ENCODE data around the gene DCD. TPM values are rescaled to one million over a fixed set of nuclear protein-coding genes. Genes with fewer than 3 reads are reported as not detected.

Gene DCD
- total and polyA plus RNA-seq, 3 donors from 2014 or later = not detected

DNA sequence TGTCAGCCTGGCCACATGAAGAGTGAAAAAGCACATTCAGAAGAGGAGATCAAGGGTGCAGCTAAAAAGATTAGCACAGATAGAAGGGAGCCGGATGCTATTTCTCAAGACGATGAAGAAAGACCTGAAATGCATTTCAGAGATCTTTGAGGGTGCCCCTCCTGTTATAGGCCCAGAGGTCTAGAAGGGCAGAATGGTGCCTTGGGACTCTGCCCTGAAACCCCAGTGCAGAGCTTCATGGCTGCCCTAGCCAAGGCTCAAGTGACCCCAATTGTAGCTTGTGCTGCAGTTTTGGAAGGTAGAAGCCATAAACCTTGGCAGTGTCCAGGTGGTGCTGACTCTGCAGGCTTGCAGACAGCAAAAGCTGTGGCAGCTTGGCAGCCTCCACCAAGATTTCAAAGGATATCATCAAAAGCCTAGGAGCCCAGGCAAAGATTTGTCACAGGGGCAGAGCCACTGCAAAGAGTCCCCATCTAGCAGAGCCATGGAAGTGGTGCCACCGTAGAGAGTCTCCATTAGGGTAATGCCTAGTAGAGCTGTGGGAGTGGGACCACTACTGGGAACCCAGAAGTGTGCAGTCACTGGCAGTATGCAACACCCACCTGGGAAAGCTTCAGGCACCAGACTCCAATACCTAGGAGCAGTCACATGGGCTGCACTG lies 19.8 kb downstream of the DCD start:
- Histone ChIP-seq H3K27ac (no peak overlapping the region), H3K4me1 (no peaks in the 10 kb centered on the region), H3K27me3 (no peaks in the 10 kb centered on the region), H3K36me3 (ENCODE audit: low read depth, missing control alignments) (no peaks in the 10 kb centered on the region), H3K4me3 (no peak overlapping the region), H3K9me3 (no peaks in the 10 kb centered on the region)
- intact Hi-C loops (cut with DNase I; ENCODE audit: low total_unique reads) = no loop called here
- 97 to 98% methylated on average over 3 of the region's 3 CpGs for WGBS, 2 donors
- TF ChIP-seq POLR2A (IDR thresholded peaks at IDR 0.05) = no peak
- TF ChIP-seq, protein P1, sequence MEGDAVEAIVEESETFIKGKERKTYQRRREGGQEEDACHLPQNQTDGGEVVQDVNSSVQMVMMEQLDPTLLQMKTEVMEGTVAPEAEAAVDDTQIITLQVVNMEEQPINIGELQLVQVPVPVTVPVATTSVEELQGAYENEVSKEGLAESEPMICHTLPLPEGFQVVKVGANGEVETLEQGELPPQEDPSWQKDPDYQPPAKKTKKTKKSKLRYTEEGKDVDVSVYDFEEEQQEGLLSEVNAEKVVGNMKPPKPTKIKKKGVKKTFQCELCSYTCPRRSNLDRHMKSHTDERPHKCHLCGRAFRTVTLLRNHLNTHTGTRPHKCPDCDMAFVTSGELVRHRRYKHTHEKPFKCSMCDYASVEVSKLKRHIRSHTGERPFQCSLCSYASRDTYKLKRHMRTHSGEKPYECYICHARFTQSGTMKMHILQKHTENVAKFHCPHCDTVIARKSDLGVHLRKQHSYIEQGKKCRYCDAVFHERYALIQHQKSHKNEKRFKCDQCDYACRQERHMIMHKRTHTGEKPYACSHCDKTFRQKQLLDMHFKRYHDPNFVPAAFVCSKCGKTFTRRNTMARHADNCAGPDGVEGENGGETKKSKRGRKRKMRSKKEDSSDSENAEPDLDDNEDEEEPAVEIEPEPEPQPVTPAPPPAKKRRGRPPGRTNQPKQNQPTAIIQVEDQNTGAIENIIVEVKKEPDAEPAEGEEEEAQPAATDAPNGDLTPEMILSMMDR (IDR thresholded peaks at IDR 0.05) = no peak
- no peak for DNase-seq

DNA sequence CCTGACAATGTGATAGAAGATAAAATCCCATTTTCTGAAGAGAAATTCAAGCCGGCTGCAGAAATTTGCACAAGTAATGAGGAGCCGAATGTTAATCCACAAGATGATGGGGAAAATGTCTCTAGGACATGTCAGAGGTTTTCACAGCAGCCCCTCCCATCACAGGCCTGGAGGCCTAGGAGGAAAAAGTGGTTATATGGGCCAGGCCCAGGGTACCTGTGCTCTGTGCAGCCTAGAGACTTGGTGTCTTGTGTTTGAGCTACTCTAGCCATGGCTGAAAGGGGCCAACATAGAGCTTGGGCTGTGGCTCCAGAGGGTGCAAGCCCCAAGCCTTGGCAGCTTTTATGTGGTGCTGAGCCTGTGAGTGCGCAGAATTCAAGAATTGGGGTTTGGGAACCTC lies 20.9 kb downstream of the DCD start:
- Histone ChIP-seq H3K4me1 (no peaks in the 10 kb centered on the region), H3K27me3 (no peaks in the 10 kb centered on the region), H3K36me3 (ENCODE audit: low read depth, missing control alignments) (no peaks in the 10 kb centered on the region), H3K9me3 (no peaks in the 10 kb centered on the region), H3K4me3 (no peak overlapping the region), H3K27ac (no peak overlapping the region)
- 92 to 100% methylated on average over 3 of the region's 3 CpGs for WGBS, 2 donors
- TF ChIP-seq, protein P1 (IDR thresholded peaks at IDR 0.05) = no peak
- no peak for TF ChIP-seq POLR2A (IDR thresholded peaks at IDR 0.05)
- no peak for DNase-seq
- intact Hi-C loops (cut with DNase I; ENCODE audit: low total_unique reads) = no loop called here

DNA sequence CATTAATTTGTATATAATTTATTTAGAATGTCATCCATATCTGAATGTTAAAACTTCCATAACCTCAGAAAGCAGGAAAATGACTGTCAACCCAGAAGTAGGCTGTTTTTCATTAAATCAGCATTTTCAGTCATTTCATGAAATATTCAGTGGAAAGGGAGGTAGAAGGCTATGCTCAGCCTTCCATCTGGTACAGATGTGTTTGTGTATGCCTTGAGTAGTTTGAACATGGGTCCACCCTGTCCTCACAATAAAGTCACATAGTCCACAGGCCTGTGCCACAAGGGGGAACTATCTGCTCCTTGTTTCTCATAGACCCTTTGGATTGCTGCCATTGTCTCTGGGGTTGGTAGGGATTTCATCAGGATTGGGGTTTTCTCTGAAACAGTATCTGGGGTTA lies 22.6 kb downstream of the DCD start:
- no peak for DNase-seq
- Histone ChIP-seq H3K4me1 (no peaks in the 10 kb centered on the region), H3K36me3 (ENCODE audit: low read depth, missing control alignments) (no peaks in the 10 kb centered on the region), H3K4me3 (no peak overlapping the region), H3K27ac (no peak overlapping the region), H3K27me3 (no peaks in the 10 kb centered on the region), H3K9me3 (no peaks in the 10 kb centered on the region)
- intact Hi-C loops (cut with DNase I; ENCODE audit: low total_unique reads) = no loop called here
- TF ChIP-seq POLR2A (IDR thresholded peaks at IDR 0.05) = no peak
- TF ChIP-seq, protein P1 (IDR thresholded peaks at IDR 0.05) = no peak

DNA sequence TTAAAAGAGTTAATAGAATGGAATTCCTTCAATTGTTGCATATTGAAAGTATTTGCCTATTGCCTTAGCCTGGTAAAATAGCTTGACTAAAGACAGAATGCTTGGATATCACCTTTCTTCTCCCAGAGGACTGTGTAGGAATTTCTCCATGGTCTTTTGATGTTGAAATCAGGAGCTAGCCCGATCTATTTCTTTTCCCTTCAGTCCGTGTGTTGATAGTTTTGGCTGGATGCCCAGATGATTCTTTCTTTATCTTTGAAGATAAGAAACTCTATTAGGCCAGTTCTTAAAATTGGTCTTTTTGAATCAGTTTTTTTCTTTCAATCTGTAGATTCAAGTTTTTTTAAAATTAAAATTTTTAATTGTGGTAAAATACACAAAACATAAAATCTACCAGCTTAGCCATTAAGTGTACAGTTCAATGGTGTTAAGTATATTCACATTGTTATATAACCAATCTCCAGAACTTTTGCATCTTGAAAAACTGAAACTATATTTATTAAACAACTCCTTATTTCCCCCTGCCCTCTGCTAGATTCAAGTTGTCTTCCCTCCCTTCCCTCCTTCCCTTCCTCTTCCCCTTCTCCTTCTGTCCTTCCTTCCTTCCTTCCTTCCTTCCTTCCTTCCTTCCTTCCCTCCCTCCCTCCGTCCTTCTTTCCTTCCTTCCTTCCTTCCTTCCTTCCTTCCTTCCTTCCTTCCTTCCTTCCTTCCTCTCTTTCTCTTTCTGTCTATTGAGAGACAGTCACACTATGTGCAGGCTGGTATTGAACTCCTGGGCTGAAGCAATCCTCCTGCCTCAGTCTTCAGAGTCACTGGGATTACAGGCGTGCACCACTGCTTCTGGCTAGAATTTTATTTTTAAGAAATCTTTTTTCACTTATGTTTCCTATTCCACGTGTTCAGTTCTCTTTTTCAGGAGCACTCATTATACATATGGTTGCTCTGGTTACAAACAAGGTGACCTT lies 23.6 kb downstream of the DCD start:
- no peaks in the 10 kb centered on the region for H3K9me3 ChIP-seq
- 51 to 52% methylated on average over 5 of the region's 5 CpGs for WGBS, 2 donors
- DNase-seq = no peak
- H3K4me3 ChIP-seq = no peak overlapping the region
- TF ChIP-seq, protein P1 (IDR thresholded peaks at IDR 0.05) = no peak
- TF ChIP-seq POLR2A (IDR thresholded peaks at IDR 0.05) = no peak
- no peaks in the 10 kb centered on the region for H3K36me3 ChIP-seq (ENCODE audit: low read depth, missing control alignments)
- no peak overlapping the region for H3K27ac ChIP-seq
- H3K4me1 ChIP-seq = no peaks in the 10 kb centered on the region
- intact Hi-C loops (cut with DNase I; ENCODE audit: low total_unique reads) = no loop called here
- H3K27me3 ChIP-seq = no peaks in the 10 kb centered on the region
